ENCODE results near the gene SURF6.

GRCh38 chr9:133304477-133305377 lies 31.3 kb downstream of the SURF6 start:
- TF ChIP-seq CTCF (IDR thresholded peaks at IDR 0.05) (no peak), POLR2A (IDR thresholded peaks at IDR 0.05) (no peak)

Measured in esophagus squamous epithelium (tissue), 4 donors.